Activated T-helper 1 cell treated with Interleukin-2 at 50 U/mL for 16 hours (primary cell): ENCODE results near the gene GLOD4.
A peak's percentile ranks its signal among the peaks of the same experiment; 100 is the strongest.
"Not testable (repeated sequence)": the region's sequence is repeated elsewhere in the genome, so short reads cannot be mapped to it uniquely, and the experiment has no call there.

ENCODE experiments used
- DNase-seq: peaks from one replicate; pipeline ENCODE4 v3.0.0-alpha.2; 2020; ENCODE audit warnings: low read depth

The GLOD4 gene, protein sequence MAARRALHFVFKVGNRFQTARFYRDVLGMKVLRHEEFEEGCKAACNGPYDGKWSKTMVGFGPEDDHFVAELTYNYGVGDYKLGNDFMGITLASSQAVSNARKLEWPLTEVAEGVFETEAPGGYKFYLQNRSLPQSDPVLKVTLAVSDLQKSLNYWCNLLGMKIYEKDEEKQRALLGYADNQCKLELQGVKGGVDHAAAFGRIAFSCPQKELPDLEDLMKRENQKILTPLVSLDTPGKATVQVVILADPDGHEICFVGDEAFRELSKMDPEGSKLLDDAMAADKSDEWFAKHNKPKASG

DNA sequence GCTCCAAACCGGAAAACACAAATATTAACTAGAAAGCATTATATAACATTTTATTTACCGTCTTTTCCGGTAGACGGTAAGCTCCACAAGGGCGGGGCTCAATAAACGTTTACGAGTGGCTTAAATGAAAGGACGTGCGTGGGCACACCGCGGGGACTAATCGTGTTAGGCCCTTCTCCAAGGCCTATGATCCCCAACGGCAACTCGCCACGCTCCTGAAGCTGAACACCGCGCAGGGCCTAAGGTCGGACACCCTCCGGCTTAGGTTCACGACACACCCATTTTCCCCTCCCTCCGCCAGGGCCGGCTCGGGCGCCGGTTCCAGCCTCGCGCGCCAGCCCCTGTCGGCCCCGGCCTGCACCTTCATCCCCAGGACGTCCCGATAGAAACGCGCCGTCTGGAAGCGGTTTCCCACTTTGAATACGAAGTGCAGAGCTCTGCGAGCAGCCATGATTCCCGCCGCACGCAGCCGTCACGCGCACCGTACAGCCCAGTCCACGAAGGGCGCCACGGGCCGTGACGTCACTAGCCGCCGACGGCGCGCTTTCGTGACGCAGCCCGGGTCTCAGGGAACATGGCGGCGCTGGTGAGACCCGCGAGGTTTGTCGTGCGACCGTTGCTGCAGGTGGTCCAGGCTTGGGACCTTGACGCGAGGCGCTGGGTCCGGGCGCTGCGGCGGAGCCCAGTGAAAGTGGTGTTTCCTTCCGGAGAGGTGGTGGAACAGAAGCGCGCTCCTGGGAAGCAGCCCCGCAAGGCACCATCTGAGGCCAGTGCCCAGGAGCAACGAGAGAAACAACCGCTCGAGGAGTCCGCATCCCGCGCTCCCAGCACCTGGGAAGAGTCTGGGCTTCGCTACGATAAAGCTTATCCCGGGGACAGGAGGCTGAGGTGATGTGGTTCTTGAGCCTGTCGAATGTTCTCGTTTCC lies at the start of gene GLOD4, which contains the start of gene MRM3:
Gene GLOD4, minus strand, starts transcription at position 476 of the 927 bp plus-strand sequence. Its CDS starts 25 bp downstream, at position 451.
Gene MRM3, plus strand, starts transcription at position 549 of the 927 bp plus-strand sequence. Its CDS starts 26 bp downstream, at position 575.
- peak; percentile 92 for DNase-seq

DNA sequence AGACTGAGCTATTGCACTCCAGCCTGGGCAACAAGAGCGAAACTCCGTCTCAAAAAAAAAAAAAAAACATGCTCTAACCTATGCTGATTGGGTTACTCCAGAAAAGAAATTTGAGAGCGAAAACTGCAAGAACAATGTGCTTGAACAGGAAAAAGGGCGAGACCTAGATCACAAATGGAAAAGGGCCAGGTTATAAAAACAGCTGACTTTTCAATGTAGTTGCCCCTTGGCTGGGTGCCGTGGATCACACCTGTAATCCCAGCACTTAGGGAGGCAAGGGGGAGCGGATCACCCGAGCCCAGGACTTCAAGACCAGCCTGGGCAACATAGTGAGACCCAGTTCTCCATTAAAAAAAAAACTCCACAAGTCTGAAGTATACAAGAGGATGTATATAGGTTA lies 48.9 kb upstream of the GLOD4 start:
- DNase-seq, result no peak

DNA sequence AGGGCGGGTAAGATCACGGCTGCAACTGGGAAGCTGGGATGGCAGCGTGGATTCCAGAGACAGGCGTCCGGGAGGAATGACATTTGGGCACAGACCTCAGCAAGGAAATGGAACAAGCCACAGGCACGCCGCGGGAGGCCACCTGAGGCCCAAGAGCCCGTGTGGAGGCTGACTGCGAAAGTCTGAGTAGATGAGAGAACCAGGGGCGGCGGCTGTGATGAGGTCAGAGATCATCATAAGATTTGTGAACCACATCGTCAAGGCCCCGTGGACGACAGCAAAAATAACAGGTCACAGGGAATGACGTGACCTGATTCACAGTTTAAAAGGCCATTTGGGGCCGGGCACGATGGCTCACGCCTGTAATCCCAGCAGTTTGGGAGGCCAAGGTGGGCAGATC lies 48.3 kb upstream of the GLOD4 start:
- DNase-seq, result no peak

DNA sequence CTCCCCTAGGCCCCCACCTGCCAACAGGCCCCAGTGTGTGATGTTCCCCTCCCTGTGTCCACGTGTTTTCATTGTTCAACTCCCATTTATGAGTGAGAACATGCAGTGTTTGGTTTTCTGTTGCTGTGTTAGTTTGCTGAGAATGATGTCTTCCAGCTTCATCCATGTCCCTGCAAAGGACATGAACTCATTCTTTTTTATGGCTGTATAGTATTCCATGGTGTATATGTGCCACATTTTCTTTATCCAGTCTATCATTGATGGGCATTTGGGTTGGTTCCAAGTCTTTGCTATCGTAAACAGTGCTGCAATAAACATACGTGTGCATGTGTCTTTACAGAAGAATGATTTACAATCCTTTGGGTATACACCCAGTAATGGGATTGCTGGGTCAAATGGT lies 47.5 kb upstream of the GLOD4 start:
- not testable (repeated sequence) for DNase-seq

DNA sequence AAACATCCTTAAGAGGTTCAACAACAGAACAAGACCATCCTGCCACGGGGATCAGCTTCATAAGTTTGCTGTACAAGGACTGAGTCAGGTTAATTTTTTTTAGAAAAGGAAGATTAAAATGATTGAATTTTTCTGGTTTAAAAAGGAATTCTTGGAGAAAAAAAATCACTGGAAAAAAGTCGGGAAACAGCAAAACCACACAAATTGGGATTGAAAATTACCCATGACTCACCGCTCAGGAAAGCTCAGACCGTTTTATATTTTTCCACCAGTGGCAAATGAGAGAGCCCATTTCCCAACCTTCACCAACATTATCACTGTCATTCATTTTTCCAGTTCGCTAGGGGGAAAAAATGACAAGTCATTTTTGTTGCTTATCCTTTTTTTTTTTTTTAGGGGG lies 46.7 kb upstream of the GLOD4 start:
- no peak for DNase-seq

DNA sequence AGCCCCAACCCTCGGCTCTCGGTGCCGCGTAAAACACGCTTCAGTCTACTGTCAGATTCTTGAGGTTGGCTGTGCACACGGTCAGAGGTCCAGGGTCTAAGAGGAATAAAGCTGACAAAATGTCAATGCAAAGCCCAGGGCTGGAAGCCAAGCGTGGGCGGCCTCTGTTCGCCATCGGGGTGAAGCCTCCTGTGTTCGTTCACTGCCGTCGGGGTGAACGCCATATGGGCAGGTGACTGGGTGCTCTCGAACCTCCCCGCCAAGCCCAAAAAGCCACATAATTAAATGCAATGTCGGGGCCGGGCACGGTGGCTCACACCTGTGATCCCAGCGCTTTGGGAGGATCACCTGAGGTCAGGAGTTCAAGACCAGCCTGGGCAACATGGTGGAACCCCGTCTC lies 44.7 kb upstream of the GLOD4 start:
- no peak for DNase-seq

DNA sequence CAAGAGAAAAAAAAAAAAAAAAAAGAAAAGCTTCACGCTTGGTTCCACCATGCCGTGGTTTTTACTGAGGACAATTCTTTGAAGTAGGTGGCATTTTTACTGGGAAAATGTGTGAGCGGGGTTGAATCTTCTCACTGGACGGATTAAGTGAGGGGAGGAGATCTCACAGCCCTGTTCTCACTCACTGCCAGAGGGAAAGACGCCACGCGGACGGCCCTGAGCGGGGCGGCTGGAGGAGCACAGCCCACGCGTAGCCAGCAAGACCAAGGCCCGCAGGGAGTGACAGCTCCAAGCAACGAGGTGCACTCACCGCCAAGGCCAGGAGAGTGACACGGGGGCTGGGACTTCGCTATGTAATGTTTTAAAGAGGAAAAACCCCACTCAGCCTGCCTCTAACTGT lies 43.1 kb upstream of the GLOD4 start:
- no peak for DNase-seq

DNA sequence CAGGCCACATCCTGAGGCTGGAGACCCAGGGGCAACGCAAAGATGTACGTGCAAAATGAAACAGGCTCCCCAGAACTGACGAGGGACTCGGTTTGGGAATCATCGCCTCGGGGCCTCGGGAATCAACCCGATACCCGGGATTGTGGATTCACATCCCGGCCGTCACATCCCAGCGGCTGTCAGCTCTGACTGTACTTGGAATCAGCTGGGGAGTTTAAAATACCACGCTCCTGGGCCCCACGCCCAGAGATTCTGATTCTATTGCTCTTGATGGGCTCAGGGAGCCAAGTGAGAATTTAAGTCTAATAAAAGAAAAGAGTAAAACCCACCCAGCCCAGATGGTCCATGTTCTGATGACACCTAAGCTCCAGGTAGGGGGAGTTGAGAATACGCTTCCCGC lies 42.3 kb upstream of the GLOD4 start:
- DNase-seq, result no peak

DNA sequence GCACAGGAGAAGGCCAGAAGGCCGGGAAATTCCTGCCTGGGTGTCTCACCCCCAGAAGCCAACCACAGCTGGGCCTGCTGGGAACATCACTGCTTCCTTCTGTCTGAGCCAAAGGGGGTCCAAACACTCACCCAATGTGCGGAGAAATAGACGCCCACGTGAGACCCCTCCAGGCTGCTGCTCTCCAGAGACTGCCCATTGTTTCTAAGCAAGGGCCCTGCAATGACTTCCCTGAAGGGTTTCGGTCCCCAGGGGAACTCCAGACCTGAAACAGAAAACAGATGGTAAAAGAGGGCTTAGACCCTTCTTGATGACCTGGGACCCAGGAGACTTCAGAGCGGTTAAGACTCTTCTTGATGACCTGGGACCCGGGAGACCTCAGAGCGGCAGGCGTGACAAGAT lies 41.4 kb upstream of the GLOD4 start:
- DNase-seq, result no peak

DNA sequence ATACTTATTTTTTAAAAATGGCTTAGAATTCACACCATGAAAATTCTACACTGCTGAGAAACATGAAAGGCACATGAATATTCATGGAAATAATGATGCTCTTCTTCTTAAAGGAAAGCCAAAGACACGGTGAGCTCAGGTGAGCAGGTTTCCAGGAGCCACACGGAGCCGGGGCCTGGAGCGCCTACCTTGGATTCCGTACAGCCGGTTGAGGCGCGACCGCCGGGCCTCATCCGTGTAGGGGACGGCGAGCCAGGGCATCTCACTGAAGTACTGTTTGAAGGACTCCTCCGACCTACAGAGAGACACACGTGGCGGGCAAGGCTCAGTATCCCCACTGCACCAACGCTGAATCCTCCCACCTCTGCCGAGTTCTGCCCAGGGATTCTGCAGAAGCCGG lies 37.2 kb upstream of the GLOD4 start:
- DNase-seq, result no peak

DNA sequence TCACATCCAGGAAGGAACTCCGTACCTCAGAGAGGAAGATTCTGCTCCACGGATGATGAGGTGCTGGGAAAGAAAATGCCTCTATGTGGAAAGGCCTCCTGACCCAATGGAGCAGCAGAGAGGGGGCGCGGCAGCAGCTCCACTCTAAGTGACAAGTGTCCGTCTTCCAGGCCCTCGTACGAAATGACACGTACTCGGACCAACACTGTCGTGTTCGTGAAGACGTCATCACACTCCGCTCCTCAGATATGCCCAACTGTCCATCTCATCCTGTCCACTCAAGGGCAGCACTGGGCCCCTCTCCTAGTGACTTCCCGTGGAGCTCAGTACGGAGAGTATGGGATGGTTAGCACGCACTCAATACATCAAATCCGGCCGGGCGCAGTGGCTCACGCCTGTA lies 32.3 kb upstream of the GLOD4 start:
- no peak for DNase-seq

DNA sequence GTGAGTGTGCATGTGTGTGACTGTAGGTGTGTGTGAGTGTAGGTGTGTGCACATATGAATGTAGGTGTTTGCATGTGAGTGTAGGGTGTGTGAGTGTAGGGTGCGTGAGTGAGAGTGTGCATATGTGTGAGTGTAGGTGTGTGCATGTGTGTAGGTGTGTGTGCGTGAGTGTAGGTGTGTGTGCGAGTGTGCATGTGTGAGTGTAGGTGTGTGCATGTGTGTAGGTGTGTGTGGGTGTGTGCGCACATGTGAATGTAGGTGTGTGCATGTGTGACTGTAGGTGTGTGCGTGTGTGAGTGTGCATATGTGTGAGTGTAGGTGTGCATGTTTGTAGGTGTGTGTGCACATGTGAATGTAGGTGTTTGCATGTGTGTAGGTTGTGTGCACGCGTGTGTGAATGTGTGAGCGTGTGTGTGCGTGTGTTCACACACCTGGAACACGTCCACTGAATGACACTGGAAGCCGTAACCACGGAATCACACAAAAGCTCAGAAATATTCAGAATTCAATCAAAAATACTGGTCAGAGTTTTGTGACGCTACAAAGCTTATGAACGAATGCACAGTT lies 30.6 kb upstream of the GLOD4 start:
- no peak for DNase-seq

DNA sequence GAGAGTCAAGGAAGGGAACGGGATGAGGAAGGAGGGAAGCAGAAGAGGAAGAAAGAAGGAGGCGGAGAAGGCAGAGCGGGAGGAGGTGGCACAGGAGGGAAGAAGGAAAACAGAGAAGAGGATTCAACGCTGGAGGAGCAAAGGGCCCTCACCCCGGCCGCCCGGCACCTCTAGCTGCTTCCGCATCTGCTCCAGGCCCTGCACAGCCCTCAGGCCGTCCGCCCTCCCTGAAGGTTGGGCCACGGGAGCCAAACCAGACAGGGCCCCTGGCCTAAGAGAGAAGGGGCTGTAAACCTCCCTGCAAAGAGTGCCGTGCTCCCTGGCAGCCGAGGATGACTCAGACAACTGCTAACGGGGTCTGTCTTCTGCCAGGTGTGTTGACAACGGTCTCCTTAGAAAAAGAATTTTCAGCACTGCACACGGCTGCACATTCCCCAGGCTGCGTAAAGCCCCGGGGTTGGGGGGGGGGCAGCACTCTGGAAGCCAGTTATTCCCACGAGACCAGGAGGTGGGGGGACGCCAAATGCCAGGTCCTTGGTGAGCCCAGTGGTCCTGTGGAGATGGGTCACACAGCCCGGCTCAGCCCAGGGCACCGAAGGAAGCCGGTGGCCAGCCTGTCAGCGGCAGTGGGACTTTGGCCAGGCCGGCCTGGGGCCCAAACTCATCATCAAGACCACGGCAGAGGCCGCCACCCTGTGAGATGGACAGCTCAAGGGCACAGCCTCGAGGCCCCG lies 29.1 kb upstream of the GLOD4 start:
- DNase-seq, result no peak

DNA sequence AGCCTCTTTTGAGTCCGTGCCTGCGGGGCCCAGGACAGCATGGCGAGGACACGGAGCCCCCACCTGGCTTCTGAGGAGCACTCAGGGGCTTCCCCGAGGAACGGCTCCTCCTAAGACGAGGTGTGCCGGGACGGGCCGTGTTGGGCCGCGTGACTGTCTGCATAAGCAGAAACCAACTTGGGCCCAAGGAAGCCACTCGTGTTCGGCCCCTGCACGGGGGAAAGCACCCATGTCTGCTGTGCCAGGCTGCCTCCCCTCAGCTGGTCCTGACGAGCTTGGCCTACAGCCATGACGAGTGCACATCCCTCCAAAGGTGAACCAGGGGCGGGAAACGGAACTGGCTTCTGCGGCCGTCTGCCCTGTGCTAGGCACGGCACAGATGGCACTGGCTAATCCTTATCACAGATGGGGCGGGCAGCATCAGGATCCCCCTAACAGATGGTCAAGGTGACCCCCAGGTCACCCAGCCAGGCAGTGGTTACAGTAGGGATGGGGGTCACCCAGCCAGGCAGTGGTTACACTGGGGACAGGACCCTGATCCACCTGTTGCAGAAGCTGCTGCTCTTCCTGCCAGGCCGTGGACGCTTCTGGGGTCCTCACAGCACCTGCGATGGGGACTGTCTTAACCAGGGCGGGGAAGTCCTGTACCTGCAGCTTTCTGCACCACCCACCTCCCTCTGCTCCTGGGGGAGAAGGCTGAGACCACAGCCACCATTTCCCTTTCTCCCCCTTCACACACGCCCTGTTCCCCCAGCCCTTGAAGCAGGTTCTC lies 25.6 kb upstream of the GLOD4 start:
- DNase-seq, result no peak

DNA sequence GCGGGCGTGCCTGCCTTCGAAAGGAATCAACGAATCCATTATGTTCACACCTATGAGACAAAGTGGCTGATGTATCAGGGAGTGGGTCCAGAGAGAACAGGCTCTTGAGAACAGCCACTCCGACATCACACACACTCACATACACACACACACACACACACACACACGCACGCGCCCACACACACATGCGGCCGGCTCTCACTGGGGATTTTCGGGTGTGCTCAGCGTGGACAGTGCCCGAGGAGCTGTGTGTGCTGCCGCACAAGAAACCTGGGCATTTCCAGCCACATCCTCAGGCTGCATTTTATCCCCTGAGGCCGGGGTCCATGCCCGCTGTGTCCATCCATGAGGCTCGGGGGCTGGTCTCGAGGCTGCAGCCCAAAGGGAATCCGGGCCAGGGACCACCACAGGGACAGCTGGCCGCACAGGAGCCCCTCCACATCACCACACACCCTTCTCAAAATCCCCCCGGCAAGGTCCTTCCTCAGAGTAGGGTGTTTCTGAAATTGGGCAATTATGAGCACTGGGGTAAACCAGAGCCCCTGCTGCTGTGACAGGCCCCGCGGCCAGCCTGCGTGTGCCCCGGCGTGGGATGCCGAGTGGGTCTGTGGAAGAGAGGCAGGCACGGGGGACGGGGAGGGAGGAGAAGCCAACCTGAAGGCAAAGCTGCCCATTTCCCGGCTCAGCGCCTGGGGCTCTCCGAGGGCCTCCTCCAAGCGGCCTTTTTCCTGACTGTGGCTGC lies 24.9 kb upstream of the GLOD4 start:
- no peak for DNase-seq

DNA sequence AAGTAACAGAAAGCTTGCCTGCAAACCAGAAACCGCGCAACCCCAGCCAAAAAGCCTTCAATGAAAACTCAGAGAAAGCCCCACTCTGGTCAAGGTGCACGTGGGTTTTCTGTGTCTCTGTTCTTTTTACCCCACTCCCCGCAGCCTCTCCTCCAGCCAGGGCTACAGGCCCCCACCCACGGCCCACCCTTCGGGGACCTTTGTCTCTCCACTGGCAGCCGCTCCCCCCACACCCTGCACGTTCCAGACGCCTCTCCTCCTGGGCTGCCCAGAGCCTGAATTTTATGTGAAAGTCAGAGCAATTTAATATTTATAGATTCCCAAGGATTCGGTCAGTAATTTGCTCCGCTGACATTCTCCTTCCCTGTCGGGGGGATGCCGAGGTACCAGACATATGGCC lies 24.3 kb upstream of the GLOD4 start:
- DNase-seq, result no peak

DNA sequence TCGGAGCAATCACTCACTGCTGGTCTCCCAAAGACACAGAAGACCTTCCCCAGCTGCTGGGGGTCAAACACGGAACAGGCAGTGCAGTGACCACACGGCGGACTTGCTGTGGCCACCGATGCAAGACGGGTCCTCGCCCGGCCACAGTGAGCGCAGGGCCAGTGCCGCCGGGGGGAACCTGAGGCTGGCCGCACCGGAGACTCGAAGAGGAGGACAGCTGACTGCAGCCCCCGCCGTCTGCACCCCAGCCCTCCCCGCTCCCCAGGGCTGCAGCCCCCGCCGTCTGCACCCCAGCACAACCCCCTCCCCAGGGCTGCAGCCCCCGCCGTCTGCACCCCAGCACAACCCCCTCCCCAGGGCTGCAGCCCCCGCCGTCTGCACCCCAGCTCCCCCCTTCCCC lies 23.8 kb upstream of the GLOD4 start:
- DNase-seq, result not testable (repeated sequence)

DNA sequence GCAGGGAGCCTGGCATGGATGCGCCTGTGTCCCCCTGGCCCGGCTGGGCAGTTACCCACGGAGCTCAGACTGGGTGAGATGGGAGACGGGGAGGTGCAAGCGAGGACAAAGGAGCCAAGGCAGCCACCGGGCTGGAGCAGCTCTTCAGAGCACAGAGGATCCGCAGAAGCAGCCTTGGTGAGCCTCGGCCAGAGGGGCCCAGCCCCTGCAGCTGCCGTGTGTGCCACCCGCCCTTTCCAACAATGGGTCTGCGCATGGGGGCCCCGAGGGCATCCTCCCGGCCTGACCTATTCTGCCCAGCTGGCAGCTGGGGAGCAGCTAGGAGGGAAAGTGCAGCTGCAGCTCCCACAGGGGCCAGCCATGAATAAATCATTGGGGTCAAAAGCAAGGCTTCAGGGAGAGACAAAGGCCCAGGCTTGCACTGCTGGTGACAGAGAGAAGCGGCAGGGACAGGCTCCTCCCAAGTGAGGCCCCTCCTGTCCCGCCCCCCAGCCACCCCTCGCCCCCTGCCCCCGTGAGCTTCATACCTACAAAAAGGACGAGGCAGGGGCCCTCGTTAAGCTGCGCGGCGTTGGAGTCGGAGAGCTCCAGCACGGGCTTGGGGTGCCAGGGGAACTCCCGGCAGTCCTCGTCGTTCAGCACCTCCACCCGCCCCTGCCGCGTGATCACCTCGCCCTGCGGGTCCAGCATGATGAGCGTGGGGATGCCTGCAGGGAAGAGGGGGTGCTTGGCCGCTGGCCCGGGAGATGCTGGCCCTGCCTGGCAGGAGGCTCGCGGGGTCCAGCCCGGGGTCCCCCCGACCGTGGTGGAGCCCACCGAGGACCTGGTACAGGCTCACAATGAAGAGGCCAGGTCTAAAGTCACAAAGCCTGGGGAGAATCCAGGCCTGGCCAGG lies 22.7 kb upstream of the GLOD4 start:
- DNase-seq, result no peak
